Measurements from ENCODE around the gene AJM1. TPM values are rescaled to one million over a fixed set of nuclear protein-coding genes. Genes with fewer than 3 reads are reported as not detected.
"Not testable (repeated sequence)": the region's sequence is repeated elsewhere in the genome, so short reads cannot be mapped to it uniquely, and the experiment has no call there.

AJM1 gene
- 1 to 10 TPM; 4.5 to 8.0 (median 5.3) TPM for total RNA-seq (2021; fragmentation: NEBNext Ultra II Directional; extraction: Animal tissue kit (Norgen Biotek cat#: 25700))
- long read RNA-seq, result 0 reads

- H3K27me3 Mint-ChIP-seq (ENCODE audit: insufficient read depth), result peaks cover 14% of the 10 kb centered on the region
- H3K27ac Mint-ChIP-seq, result peak within 1 kb of the TSS; percentile 53
Measured at GRCh38 chr9:136842380-136842948, at the start of gene AJM1. Gene AJM1 (plus strand): TSS chr9:136842478. CDS start chr9:136844415, 1,937 bp downstream.

GRCh38 chr9:136793086-136793946 lies 49.0 kb upstream of the AJM1 start:
- Mint-ChIP-seq H3K36me3 (ENCODE audit: low read depth) (peaks cover 5% of the 10 kb centered on the region), H3K4me1 (ENCODE audit: low read depth) (peaks cover 38% of the 10 kb centered on the region), H3K9me3 (no peaks in the 10 kb centered on the region), H3K27me3 (ENCODE audit: insufficient read depth) (peaks cover 15% of the 10 kb centered on the region), H3K27ac (no peak overlapping the region), H3K4me3 (no peak overlapping the region)
- TF ChIP-seq CTCF (IDR thresholded peaks at IDR 0.05), result no peak
- no peak for DNase-seq

More at GRCh38 chr9:136842380-136842948, at the start of gene AJM1:
- TF ChIP-seq CTCF (IDR thresholded peaks at IDR 0.05), result peak; percentile 91
- not testable (repeated sequence) for H3K9me3 Mint-ChIP-seq; H3K36me3 Mint-ChIP-seq (ENCODE audit: low read depth)
- Mint-ChIP-seq H3K4me3 (peak within 1 kb of the TSS; percentile 89), H3K4me1 (ENCODE audit: low read depth) (peaks cover 20% of the 10 kb centered on the region)
- DNase-seq, result peak; percentile 61

- no peaks in the 10 kb centered on the region for H3K9me3 Mint-ChIP-seq
- H3K27me3 Mint-ChIP-seq (ENCODE audit: insufficient read depth), result peaks cover 24% of the 10 kb centered on the region
- H3K36me3 Mint-ChIP-seq (ENCODE audit: low read depth), result peaks cover 5% of the 10 kb centered on the region
- no peak for DNase-seq
- no peak for TF ChIP-seq CTCF (IDR thresholded peaks at IDR 0.05)
- no peak overlapping the region for H3K4me3 Mint-ChIP-seq
- no peak overlapping the region for H3K27ac Mint-ChIP-seq
- peaks cover 30% of the 10 kb centered on the region for H3K4me1 Mint-ChIP-seq (ENCODE audit: low read depth)
Measured at GRCh38 chr9:136794281-136794999, 47.8 kb upstream of the AJM1 start.

GRCh38 chr9:136795000-136795348 lies 47.3 kb upstream of the AJM1 start:
- no peak for DNase-seq
- TF ChIP-seq CTCF (IDR thresholded peaks at IDR 0.05), result no peak
- Mint-ChIP-seq H3K36me3 (ENCODE audit: low read depth) (peaks cover 5% of the 10 kb centered on the region), H3K27ac (no peak overlapping the region), H3K9me3 (no peaks in the 10 kb centered on the region), H3K27me3 (ENCODE audit: insufficient read depth) (peaks cover 25% of the 10 kb centered on the region), H3K4me1 (ENCODE audit: low read depth) (peaks cover 30% of the 10 kb centered on the region), H3K4me3 (no peak overlapping the region)

- H3K4me1 Mint-ChIP-seq (ENCODE audit: low read depth), result peaks cover 32% of the 10 kb centered on the region
- H3K9me3 Mint-ChIP-seq, result no peaks in the 10 kb centered on the region
- peaks cover 5% of the 10 kb centered on the region for H3K36me3 Mint-ChIP-seq (ENCODE audit: low read depth)
Measured at GRCh38 chr9:136796238-136796774, 46.0 kb upstream of the AJM1 start, which contains the start of gene CCDC183. Gene CCDC183 (plus strand): TSS chr9:136796338. CDS start chr9:136796398, 60 bp downstream.

GRCh38 chr9:136796775-136797347 lies 45.4 kb upstream of the AJM1 start:
- not testable (repeated sequence) for DNase-seq; H3K9me3 Mint-ChIP-seq; H3K4me3 Mint-ChIP-seq; H3K36me3 Mint-ChIP-seq (ENCODE audit: low read depth)
- Mint-ChIP-seq H3K4me1 (ENCODE audit: low read depth) (peaks cover 31% of the 10 kb centered on the region), H3K27ac (peak overlapping the region; percentile 50; the same call in 1 of the 2 replicates), H3K27me3 (ENCODE audit: insufficient read depth) (peaks cover 35% of the 10 kb centered on the region)

More at GRCh38 chr9:136796238-136796774, 46.0 kb upstream of the AJM1 start, which contains the start of gene CCDC183:
- peak within 1 kb of the TSS; percentile 50 for H3K27ac Mint-ChIP-seq
- peaks cover 34% of the 10 kb centered on the region for H3K27me3 Mint-ChIP-seq (ENCODE audit: insufficient read depth)
- TF ChIP-seq CTCF (IDR thresholded peaks at IDR 0.05), result no peak
- no peak within 1 kb of the TSS for H3K4me3 Mint-ChIP-seq
- DNase-seq, result no peak

Data from HFFc6 (cell line).